ENCODE results near the gene SAMD4A.

Gene SAMD4A

GRCh38 chr14:54566410-54567223 is at the start of gene SAMD4A:
Gene SAMD4A, plus strand, starts transcription at chr14:54567128. Its CDS starts 789 bp downstream, at chr14:54567917.
- peak; percentile 36 for DNase-seq (ENCODE audit: low read depth)

GRCh38 chr14:54524410-54524809 is 42.5 kb upstream of the SAMD4A start:
- no peak for DNase-seq (ENCODE audit: low read depth)

- DNase-seq (ENCODE audit: low read depth), result no peak
These were observed 38.0 kb upstream of the SAMD4A start for GRCh38 chr14:54528973-54529372.

- DNase-seq (ENCODE audit: low read depth), result no peak
These were observed 37.1 kb upstream of the SAMD4A start for GRCh38 chr14:54529811-54530210.

- no peak for DNase-seq (ENCODE audit: low read depth)
These were observed 34.6 kb upstream of the SAMD4A start for GRCh38 chr14:54532111-54533012.

GRCh38 chr14:54533100-54533499 is 33.8 kb upstream of the SAMD4A start:
- DNase-seq (ENCODE audit: low read depth), result no peak

- DNase-seq (ENCODE audit: low read depth), result no peak
These were observed 31.8 kb upstream of the SAMD4A start for GRCh38 chr14:54535126-54535525.

- no peak for DNase-seq (ENCODE audit: low read depth)
These were observed 31.3 kb upstream of the SAMD4A start for GRCh38 chr14:54535646-54536045.

GRCh38 chr14:54537651-54538050 is 29.3 kb upstream of the SAMD4A start:
- DNase-seq (ENCODE audit: low read depth), result no peak

- DNase-seq (ENCODE audit: low read depth), result no peak
These were observed 28.9 kb upstream of the SAMD4A start for GRCh38 chr14:54538055-54538454.

GRCh38 chr14:54547583-54547982 is 19.3 kb upstream of the SAMD4A start:
- no peak for DNase-seq (ENCODE audit: low read depth)

- no peak for DNase-seq (ENCODE audit: low read depth)
These were observed 18.4 kb upstream of the SAMD4A start for GRCh38 chr14:54548491-54548890.

- no peak for DNase-seq (ENCODE audit: low read depth)
These were observed 17.1 kb upstream of the SAMD4A start for GRCh38 chr14:54549862-54550261.

- DNase-seq (ENCODE audit: low read depth), result no peak
These were observed 16.4 kb upstream of the SAMD4A start for GRCh38 chr14:54550514-54550913.

GRCh38 chr14:54554401-54554800 is 12.5 kb upstream of the SAMD4A start:
- no peak for DNase-seq (ENCODE audit: low read depth)

- no peak for DNase-seq (ENCODE audit: low read depth)
These were observed 11.3 kb upstream of the SAMD4A start for GRCh38 chr14:54555651-54556050.

- DNase-seq (ENCODE audit: low read depth), result no peak
These were observed 10.4 kb upstream of the SAMD4A start for GRCh38 chr14:54556535-54556934.

GRCh38 chr14:54562334-54562733 is 4.6 kb upstream of the SAMD4A start:
- DNase-seq (ENCODE audit: low read depth), result no peak

- DNase-seq (ENCODE audit: low read depth), result no peak
These were observed 2.7 kb upstream of the SAMD4A start for GRCh38 chr14:54564071-54564867.

- DNase-seq (ENCODE audit: low read depth), result peak; percentile 31
These were observed 1.8 kb upstream of the SAMD4A start for GRCh38 chr14:54564868-54565784.

GRCh38 chr14:54565785-54566409 is 1.0 kb upstream of the SAMD4A start:
- peak; percentile 72 for DNase-seq (ENCODE audit: low read depth)
